K562 (cell line): ENCODE results near the gene REM1. TPM values are rescaled to one million over a fixed set of nuclear protein-coding genes. Genes with fewer than 3 reads are reported as not detected.

ENCODE experiments used
- ATAC-seq: fragments of 200-7000 bp; cut with Tn5 transposase; 3 replicates; pipeline ENCODE4 v1.9.1; 2020; ENCODE audit warnings: moderate library complexity
- BruUV-seq: library from RNA; stranded (reverse); fragments of 400-500 nt; replicated peaks from 2 replicates; lab custom pipeline; 2021; lab: Mats Ljungman, UMichigan
- CTCF ChIA-PET: fragments of 300-600 bp; formaldehyde crosslinking; extraction: SDS; loops from one replicate; lab custom pipeline; 2021; ENCODE audit warnings: low intra/inter-chr PET ratio; lab: Yijun Ruan, JAX
- POLR2A ChIA-PET: fragments of 300-600, 350-650 bp; sonication (Branson Sonifier 250); formaldehyde crosslinking; extraction: SDS; loops from one replicate; lab custom pipeline; 2021; ENCODE audit warnings: antibody characterized with exemption, inconsistent platforms; lab: Yijun Ruan, JAX
- DNase-seq, 4 experiments: peaks; one replicate each; pipeline versions ENCODE4 v3.0.0 to v3.0.0-alpha.2; 2011 to 2018; ENCODE audit warnings: low spot score in 3 of 4, mixed read lengths in 3 of 4; ENCODE audit errors: extremely low read depth in 1 of 4
- FAIRE-seq: peaks from 2 replicates; lab custom pipeline; 2011; peaks lifted over from hg19 to GRCh38; lab: Jason Lieb, UNC
- H2AFZ ChIP-seq: 2 replicates; pipeline ENCODE4 v1.6.0; 2011; ENCODE audit warnings: low read depth, low read length, control low read depth, inconsistent platforms
- H3K27ac ChIP-seq: fragments of 200-600 bp; 3 replicates; pipeline ENCODE4 v1.8.0; 2011; ENCODE audit warnings: low read depth, mild to moderate bottlenecking, control low read depth, inconsistent platforms, low read length, moderate library complexity, mixed read lengths; ENCODE audit errors: extremely low read depth
- H3K27me3 ChIP-seq, 2 experiments: fragments of 300-600 bp in 1 of 2; 2 replicates in 1 of 2; 3 replicates in 1 of 2; pipeline versions ENCODE4 v1.6.0 to v1.8.0; 2011; ENCODE audit warnings: inconsistent platforms in 2 of 2, low read length in 2 of 2, mild to moderate bottlenecking in 1 of 2, mixed read lengths in 1 of 2, moderate library complexity in 1 of 2; ENCODE audit not compliant: control insufficient read depth in 2 of 2, insufficient read depth in 2 of 2
- H3K36me3 ChIP-seq: fragments of 300-600 bp; 3 replicates; pipeline ENCODE4 v1.8.0; 2011; ENCODE audit warnings: mild to moderate bottlenecking, low read length, inconsistent platforms; ENCODE audit not compliant: control insufficient read depth, insufficient read depth
- H3K4me1 ChIP-seq, 2 experiments: fragments of 200-600 bp in 1 of 2; replicated peaks in 1 of 2; 2 replicates in 1 of 2; 3 replicates in 1 of 2; pipeline versions ENCODE4 v1.5.1 to v1.8.0; 2011; ENCODE audit warnings: inconsistent platforms in 2 of 2, low read length in 2 of 2, mild to moderate bottlenecking in 1 of 2, mixed read lengths in 1 of 2, moderate library complexity in 1 of 2; ENCODE audit not compliant: control insufficient read depth in 2 of 2, insufficient read depth in 2 of 2
- H3K4me2 ChIP-seq: 2 replicates; pipeline ENCODE4 v1.6.1; 2011; ENCODE audit warnings: low read length, control low read depth, inconsistent platforms, mixed read lengths; ENCODE audit not compliant: insufficient read depth
- H3K4me3 ChIP-seq: fragments of 200-600 bp; sonication (generic), shearing (Covaris generic); 2 replicates; pipeline ENCODE4 v1.5.1; 2016; ENCODE audit warnings: control low read depth, inconsistent platforms
- H3K79me2 ChIP-seq: fragments of 200-600 bp; 3 replicates; pipeline ENCODE4 v1.8.0; 2011; ENCODE audit warnings: low read length, inconsistent platforms; ENCODE audit not compliant: control insufficient read depth, insufficient read depth
- H3K9ac ChIP-seq, 2 experiments: 2 replicates each; pipeline versions ENCODE4 v1.6.0 to v1.6.1; 2011; ENCODE audit warnings: low read depth in 2 of 2, low read length in 2 of 2, control low read depth in 1 of 2, inconsistent platforms in 1 of 2, mild to moderate bottlenecking in 1 of 2, mixed read lengths in 1 of 2; ENCODE audit not compliant: insufficient read depth in 1 of 2
- H3K9me1 ChIP-seq: one replicate; pipeline ENCODE4 v1.6.0; 2011; ENCODE audit warnings: inconsistent platforms, mild to moderate bottlenecking, low read length, moderate library complexity; ENCODE audit not compliant: control insufficient read depth, insufficient read depth
- H3K9me3 ChIP-seq: replicated peaks from 2 replicates; pipeline ENCODE4 v1.5.1; 2011; ENCODE audit warnings: low read depth, low read length, inconsistent platforms; ENCODE audit not compliant: control insufficient read depth, insufficient read depth
- H4K20me1 ChIP-seq: replicated peaks from 2 replicates; pipeline ENCODE4 v1.6.1; 2011; ENCODE audit warnings: low read length, inconsistent platforms, mixed read lengths; ENCODE audit not compliant: control insufficient read depth, insufficient read depth
- BACH1 ChIP-seq: fragments of 200-800 bp; sonication (Bioruptor generic); IDR thresholded peaks from 2 replicates; pipeline ENCODE4 v1.6.1; 2016; ENCODE audit warnings: missing genetic modification characterization, missing compliant biosample characterization
- DDX20 ChIP-seq: fragments of 450-650 bp; IDR thresholded peaks from 2 replicates; pipeline ENCODE4 v1.6.1; 2016; ENCODE audit warnings: missing genetic modification characterization, low read depth, mild to moderate bottlenecking, missing compliant biosample characterization, moderate library complexity
- EP400 ChIP-seq: fragments of 450-650 bp; IDR thresholded peaks from 2 replicates; pipeline ENCODE4 v1.6.1; 2017; ENCODE audit warnings: antibody characterized with exemption, mild to moderate bottlenecking, moderate library complexity
- HMGN3 ChIP-seq: IDR thresholded peaks from 2 replicates; pipeline ENCODE4 v1.6.1; 2011; ENCODE audit warnings: borderline replicate concordance, low read depth, mild to moderate bottlenecking, mixed read lengths, low read length; ENCODE audit not compliant: insufficient read length; ENCODE audit errors: extremely low read depth
- SAFB ChIP-seq: fragments of 200-400 bp; formaldehyde crosslinking; IDR thresholded peaks from 2 replicates; pipeline ENCODE4 v1.6.1; 2017; ENCODE audit warnings: low read depth, low read length, borderline replicate concordance
- ZKSCAN8 ChIP-seq: fragments of 200-800 bp; sonication (Bioruptor generic); IDR thresholded peaks from 2 replicates; pipeline ENCODE4 v1.6.1; 2016; ENCODE audit warnings: missing genetic modification characterization, missing compliant biosample characterization
- ZNF140 ChIP-seq: fragments of 250-450 bp; sonication (Bioruptor Pico); IDR thresholded peaks from 2 replicates; pipeline ENCODE4 v1.8.0; 2021; ENCODE audit warnings: moderate library complexity, mild to moderate bottlenecking, inconsistent platforms
- ZSCAN29 ChIP-seq: fragments of 450-650 bp; IDR thresholded peaks from 2 replicates; pipeline ENCODE4 v1.6.1; 2017
- WGBS: fragments of 100-300 bp; shearing (Covaris generic); methylation state at CpG from one replicate; pipeline ENCODE4 v1.1.6; 2016; ENCODE audit warnings: low coverage, mixed read lengths; ENCODE audit not compliant: insufficient coverage; ENCODE audit errors: missing lambda C conversion rate; 5-methylcytosine and 5-hydroxymethylcytosine counted together
- in situ Hi-C: fragments of 300-500 bp; cut with MboI; formaldehyde crosslinking; loops from 4 replicates; pipeline ENCODE4 v1.15.0; 2018; ENCODE audit warnings: inconsistent platforms, mixed read lengths
- intact Hi-C: fragments of 100-400 bp; cut with micrococcal nuclease; formaldehyde crosslinking; loops from 2 replicates; pipeline ENCODE4 v1.14.2; 2022
- polyA plus RNA-seq, 8 experiments: library from polyadenylated mRNA; depleted of rRNA in 4 of 8; stranded (reverse) in 5 of 8; unstranded in 3 of 8; fragments of >200 nt; fragmentation: Nextera tagmentation in 2 of 8; fragmentation: Illumina TruSeq in 1 of 8; extraction: Ambion mirVana in 2 of 8; extraction: Trizol in 1 of 8; gene quantifications; 2 replicates each; pipeline versions ENCODE4 v1.2.1 to v1.2.3, GENCODE V29; 2011 to 2014; ENCODE audit warnings: inconsistent platforms in 1 of 8, missing spikeins in 1 of 8
- total RNA-seq, 7 experiments: library from RNA; depleted of rRNA in 6 of 7; stranded (reverse); fragments of >200 nt in 6 of 7; fragmentation: Illumina TruSeq in 2 of 7; extraction: Trizol in 2 of 7; gene quantifications; 2 replicates each; pipeline versions ENCODE4 v1.2.1 to v1.2.3, GENCODE V29; 2011 to 2021; ENCODE audit warnings: low replicate concordance in 1 of 7
- TF ChIP-seq, protein P1 (sequence below): fragments of 250-450 bp; sonication (Bioruptor Pico); IDR thresholded peaks from 2 replicates; pipeline ENCODE4 v1.4.0; 2020; ENCODE audit warnings: mild to moderate bottlenecking, moderate library complexity
- TF ChIP-seq, protein P2 (sequence below): fragments of 250-450 bp; sonication (Bioruptor Pico); IDR thresholded peaks from 2 replicates; pipeline ENCODE4 v1.5.0; 2020; ENCODE audit warnings: mild to moderate bottlenecking

The REM1 gene
- total and polyA plus RNA-seq, 9 of the 15 experiments (the other 6 are each of a cell fraction or from before 2014, with no cell fraction given): not detected

DNA sequence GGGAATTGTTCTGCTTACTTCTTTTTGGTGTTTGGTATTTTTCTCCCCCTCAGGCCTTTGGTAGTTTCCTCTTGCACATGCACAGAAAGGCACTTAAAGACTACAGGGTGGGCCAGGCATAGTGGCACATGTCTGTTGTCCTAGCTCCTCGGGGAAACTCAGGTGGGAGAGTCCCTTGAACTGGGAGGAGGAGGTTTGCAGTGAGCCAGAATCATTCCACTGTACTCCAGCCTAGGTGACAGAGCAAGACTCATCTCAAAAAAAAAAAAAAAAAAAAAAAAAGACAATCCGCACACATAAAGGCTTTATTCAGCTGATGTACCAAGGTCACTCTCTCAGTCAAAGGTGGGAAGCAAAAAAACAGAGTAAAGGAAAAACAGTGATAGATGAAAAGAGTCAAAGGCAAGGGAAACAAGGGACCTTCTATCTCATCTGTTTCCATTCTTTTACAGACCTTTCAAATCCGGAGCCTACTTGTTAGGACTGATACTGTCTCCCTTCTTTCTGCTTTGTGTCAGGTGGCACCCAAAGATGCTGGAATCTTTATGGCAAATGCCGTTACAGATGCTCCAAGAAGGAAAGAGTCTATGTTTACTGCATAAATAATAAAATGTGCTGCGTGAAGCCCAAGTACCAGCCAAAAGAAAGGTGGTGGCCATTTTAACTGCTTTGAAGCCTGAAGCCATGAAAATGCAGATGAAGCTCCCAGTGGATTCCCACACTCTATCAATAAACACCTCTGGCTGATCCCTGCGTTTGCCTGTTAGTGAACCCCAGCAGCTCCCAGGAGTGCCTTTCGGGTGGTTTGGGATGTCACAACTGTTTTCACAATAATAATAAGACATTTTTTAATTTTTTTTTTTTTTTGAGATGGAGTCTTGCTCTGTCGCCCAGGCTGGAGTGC, 25.3 kb upstream of the REM1 start:
- Histone ChIP-seq H4K20me1 (no peaks in the 10 kb centered on the region), H3K36me3 (no peaks in the 10 kb centered on the region), H2AFZ (no peak overlapping the region), H3K27me3 (no peaks in the 10 kb centered on the region; a peak in 1 of 5 replicates), H3K4me2 (no peak overlapping the region), H3K79me2 (no peaks in the 10 kb centered on the region), H3K4me1 (peaks cover 0 to 3% of the 10 kb centered on the region in 2 experiments; a peak in 1 of 5 replicates), H3K9me3 (no peaks in the 10 kb centered on the region), H3K27ac (no peak overlapping the region), H3K9me1 (no peaks in the 10 kb centered on the region), H3K9ac (no peak overlapping the region), H3K4me3 (no peak overlapping the region)
- ATAC-seq (no peak), FAIRE-seq (no peak), DNase-seq (no peak)
- no TSS peak for BruUV-seq
- in situ Hi-C loops: no loop called here
- WGBS: 0% methylated on average over 7 of the region's 8 CpGs
- ChIA-PET CTCF (no interaction called here), POLR2A (interaction anchor here (0.6 to 1.2 kb wide), 3 partner anchors 9 to 109 kb away, joined by 3 to 4 read pairs (median 3); no protein-coding TSS in a partner anchor)
- intact Hi-C loops: no loop called here
- TF ChIP-seq EP400: no peak
- no peak for TF ChIP-seq DDX20
- TF ChIP-seq BACH1: no peak
- TF ChIP-seq ZKSCAN8: no peak
- TF ChIP-seq, all 486 proteins: peak for 0

GRCh38 chr20:31452575-31452974, 22.5 kb upstream of the REM1 start:
- no peaks in the 10 kb centered on the region; a peak in 1 of 5 replicates for H3K4me1 ChIP-seq
- H4K20me1 ChIP-seq: no peaks in the 10 kb centered on the region
- no peak overlapping the region for H3K27ac ChIP-seq
- H3K9me1 ChIP-seq: no peaks in the 10 kb centered on the region
- no peak overlapping the region for H3K9ac ChIP-seq
- POLR2A ChIA-PET: no interaction called here
- BruUV-seq: no TSS peak
- ATAC-seq (no peak), DNase-seq (no peak), FAIRE-seq (no peak)
- no peaks in the 10 kb centered on the region for H3K9me3 ChIP-seq
- no peak overlapping the region for H2AFZ ChIP-seq
- H3K4me2 ChIP-seq: no peak overlapping the region
- no peaks in the 10 kb centered on the region for H3K36me3 ChIP-seq
- no peaks in the 10 kb centered on the region; a peak in 2 of 5 replicates for H3K27me3 ChIP-seq
- WGBS: 7% methylated on average over 2 of the region's 2 CpGs
- CTCF ChIA-PET: no interaction called here
- in situ Hi-C loops (no loop called here), intact Hi-C loops (no loop called here)
- H3K4me3 ChIP-seq: no peak overlapping the region
- no peaks in the 10 kb centered on the region for H3K79me2 ChIP-seq
- TF ChIP-seq ZNF140 (CRISPR knock-in tag): no peak
- no peak for TF ChIP-seq HMGN3
- no peak for TF ChIP-seq ZSCAN29
- TF ChIP-seq, protein P1, sequence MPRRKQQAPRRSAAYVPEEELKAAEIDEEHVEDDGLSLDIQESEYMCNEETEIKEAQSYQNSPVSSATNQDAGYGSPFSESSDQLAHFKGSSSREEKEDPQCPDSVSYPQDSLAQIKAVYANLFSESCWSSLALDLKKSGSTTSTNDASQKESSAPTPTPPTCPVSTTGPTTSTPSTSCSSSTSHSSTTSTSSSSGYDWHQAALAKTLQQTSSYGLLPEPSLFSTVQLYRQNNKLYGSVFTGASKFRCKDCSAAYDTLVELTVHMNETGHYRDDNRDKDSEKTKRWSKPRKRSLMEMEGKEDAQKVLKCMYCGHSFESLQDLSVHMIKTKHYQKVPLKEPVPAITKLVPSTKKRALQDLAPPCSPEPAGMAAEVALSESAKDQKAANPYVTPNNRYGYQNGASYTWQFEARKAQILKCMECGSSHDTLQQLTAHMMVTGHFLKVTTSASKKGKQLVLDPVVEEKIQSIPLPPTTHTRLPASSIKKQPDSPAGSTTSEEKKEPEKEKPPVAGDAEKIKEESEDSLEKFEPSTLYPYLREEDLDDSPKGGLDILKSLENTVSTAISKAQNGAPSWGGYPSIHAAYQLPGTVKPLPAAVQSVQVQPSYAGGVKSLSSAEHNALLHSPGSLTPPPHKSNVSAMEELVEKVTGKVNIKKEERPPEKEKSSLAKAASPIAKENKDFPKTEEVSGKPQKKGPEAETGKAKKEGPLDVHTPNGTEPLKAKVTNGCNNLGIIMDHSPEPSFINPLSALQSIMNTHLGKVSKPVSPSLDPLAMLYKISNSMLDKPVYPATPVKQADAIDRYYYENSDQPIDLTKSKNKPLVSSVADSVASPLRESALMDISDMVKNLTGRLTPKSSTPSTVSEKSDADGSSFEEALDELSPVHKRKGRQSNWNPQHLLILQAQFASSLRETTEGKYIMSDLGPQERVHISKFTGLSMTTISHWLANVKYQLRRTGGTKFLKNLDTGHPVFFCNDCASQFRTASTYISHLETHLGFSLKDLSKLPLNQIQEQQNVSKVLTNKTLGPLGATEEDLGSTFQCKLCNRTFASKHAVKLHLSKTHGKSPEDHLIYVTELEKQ: no peak
- TF ChIP-seq, protein P2, sequence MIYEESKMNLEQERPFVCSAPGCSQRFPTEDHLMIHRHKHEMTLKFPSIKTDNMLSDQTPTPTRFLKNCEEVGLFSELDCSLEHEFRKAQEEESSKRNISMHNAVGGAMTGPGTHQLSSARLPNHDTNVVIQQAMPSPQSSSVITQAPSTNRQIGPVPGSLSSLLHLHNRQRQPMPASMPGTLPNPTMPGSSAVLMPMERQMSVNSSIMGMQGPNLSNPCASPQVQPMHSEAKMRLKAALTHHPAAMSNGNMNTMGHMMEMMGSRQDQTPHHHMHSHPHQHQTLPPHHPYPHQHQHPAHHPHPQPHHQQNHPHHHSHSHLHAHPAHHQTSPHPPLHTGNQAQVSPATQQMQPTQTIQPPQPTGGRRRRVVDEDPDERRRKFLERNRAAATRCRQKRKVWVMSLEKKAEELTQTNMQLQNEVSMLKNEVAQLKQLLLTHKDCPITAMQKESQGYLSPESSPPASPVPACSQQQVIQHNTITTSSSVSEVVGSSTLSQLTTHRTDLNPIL (CRISPR knock-in tag): no peak
- no peak for TF ChIP-seq SAFB
